GM13977 (cell line): ENCODE measurements around the gene MCF2L.

Experiments used
- DNase-seq: peaks from one replicate; pipeline ENCODE4 v3.0.0; 2012; ENCODE audit warnings: low spot score
- in situ Hi-C: fragments of 300-500 bp; cut with MboI; formaldehyde crosslinking; loops from one replicate; pipeline ENCODE4 v1.12.0; 2022; ENCODE audit warnings: low sequenced_read_pairs, low pct_unique_long_range_greater_than_20kb, mixed read lengths, inconsistent platforms; ENCODE audit not compliant: unreplicated experiment
- TF ChIP-seq, protein P1 (sequence below): IDR thresholded peaks from 2 replicates; pipeline ENCODE4 v1.5.1; 2012; ENCODE audit warnings: mild to moderate bottlenecking, control low read depth; ENCODE audit not compliant: insufficient read depth; ENCODE audit errors: extremely low read depth, missing control alignments

The MCF2L gene

DNA sequence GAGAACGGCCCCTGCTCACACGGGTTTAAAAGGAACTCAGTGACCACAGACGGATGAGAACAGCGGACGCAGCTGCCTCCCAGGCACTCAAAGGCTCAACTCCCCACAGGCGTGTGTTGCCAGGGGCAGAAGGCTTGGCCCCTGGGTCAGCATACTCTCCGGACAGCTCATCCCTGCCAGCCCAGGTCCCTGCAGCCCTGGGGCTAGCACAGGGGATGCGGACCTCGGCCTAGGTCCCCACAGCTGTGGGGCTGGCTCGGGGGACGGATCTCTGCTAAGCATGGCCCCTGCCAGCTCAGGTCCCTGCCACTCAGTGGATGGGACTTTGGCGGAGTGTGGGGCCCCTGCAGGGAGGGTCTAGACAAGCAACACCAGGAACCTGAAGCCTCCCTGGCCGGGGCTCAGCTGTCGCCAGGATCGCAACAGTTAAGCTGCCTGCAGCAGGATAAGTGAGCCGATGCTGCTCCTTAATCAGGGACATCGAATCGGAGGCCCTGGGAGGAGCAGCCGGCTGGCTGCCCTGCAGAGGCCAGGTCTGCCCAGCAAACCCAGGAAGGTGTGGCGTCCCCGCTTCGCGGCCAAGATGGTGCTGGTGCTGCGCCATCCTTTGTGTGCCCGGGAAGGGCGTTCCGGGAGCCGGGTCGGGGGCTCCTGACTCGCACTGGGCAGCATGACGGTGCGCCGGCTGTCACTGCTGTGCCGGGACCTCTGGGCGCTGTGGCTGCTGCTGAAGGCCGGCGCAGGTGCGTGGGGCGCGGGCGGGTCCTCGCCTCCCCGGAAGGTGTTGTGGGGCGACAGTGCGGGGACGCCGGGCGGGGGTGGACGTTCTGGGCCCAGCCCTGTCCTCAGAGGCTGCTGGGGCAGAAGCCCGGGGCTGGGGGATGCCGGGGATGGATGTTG lies 32.5 kb downstream of the MCF2L start:
- no peak for DNase-seq
- TF ChIP-seq, protein P1, sequence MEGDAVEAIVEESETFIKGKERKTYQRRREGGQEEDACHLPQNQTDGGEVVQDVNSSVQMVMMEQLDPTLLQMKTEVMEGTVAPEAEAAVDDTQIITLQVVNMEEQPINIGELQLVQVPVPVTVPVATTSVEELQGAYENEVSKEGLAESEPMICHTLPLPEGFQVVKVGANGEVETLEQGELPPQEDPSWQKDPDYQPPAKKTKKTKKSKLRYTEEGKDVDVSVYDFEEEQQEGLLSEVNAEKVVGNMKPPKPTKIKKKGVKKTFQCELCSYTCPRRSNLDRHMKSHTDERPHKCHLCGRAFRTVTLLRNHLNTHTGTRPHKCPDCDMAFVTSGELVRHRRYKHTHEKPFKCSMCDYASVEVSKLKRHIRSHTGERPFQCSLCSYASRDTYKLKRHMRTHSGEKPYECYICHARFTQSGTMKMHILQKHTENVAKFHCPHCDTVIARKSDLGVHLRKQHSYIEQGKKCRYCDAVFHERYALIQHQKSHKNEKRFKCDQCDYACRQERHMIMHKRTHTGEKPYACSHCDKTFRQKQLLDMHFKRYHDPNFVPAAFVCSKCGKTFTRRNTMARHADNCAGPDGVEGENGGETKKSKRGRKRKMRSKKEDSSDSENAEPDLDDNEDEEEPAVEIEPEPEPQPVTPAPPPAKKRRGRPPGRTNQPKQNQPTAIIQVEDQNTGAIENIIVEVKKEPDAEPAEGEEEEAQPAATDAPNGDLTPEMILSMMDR: no peak
- in situ Hi-C loops: no loop called here

DNA sequence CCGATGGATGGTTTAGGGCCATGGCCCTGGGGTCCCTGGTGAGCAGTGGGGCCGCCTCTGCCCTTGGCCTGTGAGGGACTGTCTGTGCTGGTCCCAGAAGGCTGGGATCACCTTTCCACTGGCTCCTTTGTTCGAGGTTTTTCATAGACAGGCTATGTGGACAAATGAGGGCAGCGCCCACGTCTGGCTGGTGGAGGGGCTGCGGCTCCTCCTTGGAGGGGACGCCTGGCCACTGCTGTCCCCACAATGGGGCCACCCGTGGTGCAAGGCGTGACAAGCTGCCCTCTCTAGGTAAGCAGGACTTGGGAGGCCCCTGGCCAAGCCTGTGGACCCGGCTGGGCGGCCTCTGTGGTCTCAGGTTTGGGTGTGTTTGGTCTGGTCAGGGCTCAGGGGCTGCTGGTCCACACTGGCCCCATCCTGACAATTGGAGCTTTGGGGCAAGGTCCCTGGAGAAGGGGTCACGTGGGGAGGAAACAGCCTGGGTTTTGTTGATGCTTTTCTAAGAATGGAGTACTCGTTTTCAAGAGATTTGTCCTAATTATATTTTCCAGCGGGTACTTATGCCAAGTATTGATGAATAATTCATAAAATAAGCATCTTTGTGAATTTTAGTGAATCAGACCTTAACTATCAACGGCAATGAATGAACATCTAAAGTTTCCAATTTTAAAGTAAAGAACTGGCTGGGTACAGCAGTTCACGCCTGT lies 33.3 kb downstream of the MCF2L start:
- DNase-seq: no peak

DNA sequence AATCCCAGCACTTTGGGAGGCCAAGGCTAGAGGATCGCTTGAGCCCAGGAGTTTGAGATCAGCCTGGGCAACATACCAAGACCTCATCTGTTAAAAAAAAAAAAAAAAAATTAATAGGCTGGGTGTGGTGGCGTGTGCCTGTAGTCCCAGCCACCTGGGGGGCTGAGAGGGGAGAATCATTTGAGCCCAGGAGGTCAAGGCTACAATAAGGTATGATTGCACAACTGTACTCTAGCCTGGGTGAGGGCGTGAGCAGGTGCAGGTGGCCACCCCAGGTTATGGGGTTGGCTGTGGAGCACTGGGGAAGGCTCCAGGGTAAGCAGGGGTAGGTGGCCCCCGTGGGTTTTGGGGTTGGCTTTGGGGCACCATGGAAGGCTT lies 33.9 kb downstream of the MCF2L start:
- no peak for DNase-seq
- in situ Hi-C loops: no loop called here
- TF ChIP-seq, protein P1: no peak

More for the DNA sequence above, 33.3 kb downstream of the MCF2L start:
- in situ Hi-C loops: no loop called here
- TF ChIP-seq, protein P1: no peak

DNA sequence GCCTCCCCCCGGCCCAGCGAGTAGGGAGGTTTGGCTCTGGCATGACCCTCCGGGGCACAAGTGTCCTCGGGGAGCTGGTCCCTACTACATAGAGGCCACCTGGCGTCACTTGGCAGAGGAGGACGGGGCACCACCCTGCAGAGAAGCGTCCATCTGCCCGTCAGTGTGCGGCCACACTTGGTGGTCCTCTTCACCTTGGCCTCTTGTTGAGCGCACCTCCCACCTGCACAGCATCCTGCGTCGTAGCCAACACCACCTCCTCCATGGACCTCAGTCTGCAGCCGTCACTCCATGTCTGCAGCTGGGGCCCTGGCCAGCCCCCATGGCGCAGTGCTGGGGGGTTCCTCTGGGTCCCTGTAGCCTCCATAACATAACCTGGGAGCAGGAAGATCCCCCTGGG lies 35.1 kb downstream of the MCF2L start:
- no peak for DNase-seq
- in situ Hi-C loops: no loop called here
- TF ChIP-seq, protein P1: no peak

DNA sequence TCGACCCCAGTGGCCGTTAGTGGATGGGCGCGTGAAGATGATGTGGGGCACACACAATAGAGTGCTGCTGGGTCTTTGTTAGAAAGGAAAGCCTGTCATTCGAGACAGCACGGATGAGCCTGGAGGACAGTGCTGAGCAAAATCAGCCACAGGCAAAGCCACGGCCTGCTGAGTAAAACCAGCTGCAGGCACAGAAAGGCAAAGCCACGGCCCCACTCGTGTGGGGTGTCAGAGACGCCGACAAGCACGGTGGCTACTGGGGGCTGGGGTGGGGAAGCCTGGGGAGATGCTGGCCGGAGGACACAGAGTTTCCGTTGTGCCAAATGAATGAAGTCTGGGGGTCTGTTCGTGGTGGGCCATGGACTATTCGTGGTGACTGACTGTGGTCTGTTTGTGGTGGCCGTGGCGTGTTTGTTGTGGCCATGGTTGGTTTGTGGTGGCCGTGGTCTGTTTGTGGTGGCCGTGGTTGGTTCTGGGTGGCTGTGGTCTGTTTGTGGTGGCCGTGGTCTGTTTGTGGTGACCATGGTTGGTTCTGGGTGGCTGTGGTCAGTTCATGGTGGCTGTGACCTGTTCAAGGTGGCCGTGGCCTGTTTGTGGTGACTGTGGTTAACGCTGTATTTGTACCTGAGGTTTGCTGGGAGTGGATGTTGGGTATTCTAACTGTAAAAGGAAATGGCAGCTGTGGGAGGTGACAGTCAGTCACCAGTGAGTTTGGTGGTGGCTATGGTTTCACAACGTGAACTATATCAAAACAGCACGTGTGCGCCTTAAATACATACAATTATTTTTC lies 36.3 kb downstream of the MCF2L start:
- TF ChIP-seq, protein P1: no peak
- DNase-seq: no peak
- in situ Hi-C loops: no loop called here

DNA sequence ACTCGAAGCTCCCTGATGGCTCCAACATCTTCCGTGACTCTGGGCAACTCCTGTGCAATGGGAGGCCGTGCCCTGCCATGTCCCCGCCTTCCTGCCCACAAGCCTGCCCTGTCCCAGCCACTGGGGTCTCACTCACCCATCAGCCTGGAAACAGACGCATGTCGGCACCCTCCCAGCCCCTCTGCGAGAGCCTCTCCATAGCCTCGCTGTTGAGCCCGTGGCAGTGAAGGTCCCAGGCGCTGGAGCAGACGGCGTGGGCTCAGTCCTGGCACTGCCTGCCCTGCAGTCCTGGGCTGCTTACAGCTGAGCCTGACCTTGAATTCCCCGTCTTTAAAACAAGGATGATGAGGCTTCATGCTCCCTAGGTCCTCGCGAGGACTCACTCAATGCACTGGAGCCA lies 37.0 kb downstream of the MCF2L start:
- TF ChIP-seq, protein P1: no peak
- DNase-seq: no peak
- in situ Hi-C loops: no loop called here
